ENCODE data around the gene CRAT. TPM values are rescaled to one million over a fixed set of nuclear protein-coding genes. Genes with fewer than 3 reads are reported as not detected.

CRAT gene
- total RNA-seq, 2 donors from 2014 or later = 17.2 to 17.5 TPM

GRCh38 chr9:129078691-129079503, 31.7 kb downstream of the CRAT start:
- no peak for TF ChIP-seq CTCF (conservative IDR thresholded peaks at IDR 0.05)
- Mint-ChIP-seq H3K9me3 (no peaks in the 10 kb centered on the region), H3K4me3 (peak overlapping the region; percentile 80), H3K27ac (no peak overlapping the region), H3K27me3 (ENCODE audit: insufficient read depth) (no peaks in the 10 kb centered on the region), H3K36me3 (ENCODE audit: low read depth) (no peaks in the 10 kb centered on the region), H3K4me1 (peaks cover 7% of the 10 kb centered on the region)
- H3K4me3 ChIP-seq (ENCODE audit: low read length) = no peak overlapping the region
- H3K9ac ChIP-seq (ENCODE audit: extremely low read depth, low read length, poor library complexity, severe bottlenecking) = no peak overlapping the region
- 87 to 89% methylated on average over 17 to 18 of the region's 18 CpGs for WGBS, 2 experiments (ENCODE audit: insufficient coverage in 1 of 2, insufficient read length in 1 of 2)
- peaks cover 3% of the 10 kb centered on the region for H3K4me1 ChIP-seq (ENCODE audit: control insufficient read depth, insufficient read depth, low read length)
- no peak overlapping the region for H3K27ac ChIP-seq (ENCODE audit: low read depth, low read length)
- no peaks in the 10 kb centered on the region for H3K36me3 ChIP-seq (ENCODE audit: control insufficient read depth, insufficient read depth, low read length)
- no peak for DNase-seq
- no peaks in the 10 kb centered on the region for H3K27me3 ChIP-seq (ENCODE audit: control insufficient read depth, insufficient read depth, low read length, poor library complexity, severe bottlenecking)
- no peaks in the 10 kb centered on the region for H3K9me3 ChIP-seq (ENCODE audit: control insufficient read depth, low read length)

GRCh38 chr9:129077236-129077635, 33.4 kb downstream of the CRAT start:
- H3K27ac ChIP-seq (ENCODE audit: low read depth, low read length) = no peak overlapping the region
- no peak overlapping the region for H3K9ac ChIP-seq (ENCODE audit: extremely low read depth, low read length, poor library complexity, severe bottlenecking)
- Mint-ChIP-seq H3K4me3 (no peak overlapping the region), H3K9me3 (no peaks in the 10 kb centered on the region), H3K27ac (no peak overlapping the region), H3K36me3 (ENCODE audit: low read depth) (no peaks in the 10 kb centered on the region), H3K4me1 (peaks cover 9% of the 10 kb centered on the region), H3K27me3 (ENCODE audit: insufficient read depth) (no peaks in the 10 kb centered on the region)
- no peaks in the 10 kb centered on the region for H3K36me3 ChIP-seq (ENCODE audit: control insufficient read depth, insufficient read depth, low read length)
- no peak for TF ChIP-seq CTCF (conservative IDR thresholded peaks at IDR 0.05)
- no peaks in the 10 kb centered on the region for H3K9me3 ChIP-seq (ENCODE audit: control insufficient read depth, low read length)
- 90 to 93% methylated on average over 6 to 9 of the region's 10 CpGs for WGBS, 2 experiments (ENCODE audit: insufficient coverage in 1 of 2, insufficient read length in 1 of 2)
- peaks cover 3% of the 10 kb centered on the region for H3K4me1 ChIP-seq (ENCODE audit: control insufficient read depth, insufficient read depth, low read length)
- no peak for DNase-seq
- no peaks in the 10 kb centered on the region for H3K27me3 ChIP-seq (ENCODE audit: control insufficient read depth, insufficient read depth, low read length, poor library complexity, severe bottlenecking)
- H3K4me3 ChIP-seq (ENCODE audit: low read length) = no peak overlapping the region

- H3K4me3 ChIP-seq (ENCODE audit: low read length) = no peak overlapping the region
- no peak overlapping the region for H3K9ac ChIP-seq (ENCODE audit: extremely low read depth, low read length, poor library complexity, severe bottlenecking)
- TF ChIP-seq CTCF (conservative IDR thresholded peaks at IDR 0.05) = no peak
- no peaks in the 10 kb centered on the region for H3K9me3 ChIP-seq (ENCODE audit: control insufficient read depth, low read length)
- no peaks in the 10 kb centered on the region for H3K4me1 ChIP-seq (ENCODE audit: control insufficient read depth, insufficient read depth, low read length)
- Mint-ChIP-seq H3K27me3 (ENCODE audit: insufficient read depth) (no peaks in the 10 kb centered on the region), H3K36me3 (ENCODE audit: low read depth) (no peaks in the 10 kb centered on the region), H3K9me3 (no peaks in the 10 kb centered on the region), H3K4me1 (peaks cover 14% of the 10 kb centered on the region), H3K4me3 (no peak overlapping the region), H3K27ac (no peak overlapping the region)
- H3K36me3 ChIP-seq (ENCODE audit: control insufficient read depth, insufficient read depth, low read length) = no peaks in the 10 kb centered on the region
- no peak for DNase-seq
- WGBS, 2 experiments (ENCODE audit: insufficient coverage in 1 of 2, insufficient read length in 1 of 2) = 93 to 94% methylated on average over 6 to 11 of the region's 11 CpGs
- H3K27me3 ChIP-seq (ENCODE audit: control insufficient read depth, insufficient read depth, low read length, poor library complexity, severe bottlenecking) = no peaks in the 10 kb centered on the region
- H3K27ac ChIP-seq (ENCODE audit: low read depth, low read length) = no peak overlapping the region
These were observed 34.0 kb downstream of the CRAT start for GRCh38 chr9:129076640-129077037.
